Activated naive CD8-positive, alpha-beta T cell treated with anti-CD3 and anti-CD28 coated beads, Interleukin-2, amount 50 U/mL, for 24 hours (primary cell): ENCODE data around the gene SERPINB10.

Experiments used
- ATAC-seq: fragments of 150-1000 bp; cut with Tn5 transposase; one replicate; pipeline ENCODE4 v1.10.0; 2021
- DNase-seq: peaks from one replicate; pipeline ENCODE4 v3.0.0; 2021
- H3K27ac Mint-ChIP-seq: one replicate; pipeline ENCODE4 v1.8.0; 2021; ENCODE audit warnings: mild to moderate bottlenecking, mixed read lengths
- H3K27me3 Mint-ChIP-seq: one replicate; pipeline ENCODE4 v1.8.0; 2021; ENCODE audit warnings: mixed read lengths
- H3K36me3 Mint-ChIP-seq: one replicate; pipeline ENCODE4 v1.8.0; 2021; ENCODE audit warnings: low read depth, mixed read lengths
- H3K4me1 Mint-ChIP-seq: one replicate; pipeline ENCODE4 v1.8.0; 2021; ENCODE audit warnings: mixed read lengths
- H3K4me3 Mint-ChIP-seq: one replicate; pipeline ENCODE4 v1.8.0; 2021; ENCODE audit warnings: mild to moderate bottlenecking, moderate library complexity, mixed read lengths
- H3K9me3 Mint-ChIP-seq: one replicate; pipeline ENCODE4 v1.8.0; 2021; ENCODE audit warnings: mixed read lengths

SERPINB10 gene

DNA sequence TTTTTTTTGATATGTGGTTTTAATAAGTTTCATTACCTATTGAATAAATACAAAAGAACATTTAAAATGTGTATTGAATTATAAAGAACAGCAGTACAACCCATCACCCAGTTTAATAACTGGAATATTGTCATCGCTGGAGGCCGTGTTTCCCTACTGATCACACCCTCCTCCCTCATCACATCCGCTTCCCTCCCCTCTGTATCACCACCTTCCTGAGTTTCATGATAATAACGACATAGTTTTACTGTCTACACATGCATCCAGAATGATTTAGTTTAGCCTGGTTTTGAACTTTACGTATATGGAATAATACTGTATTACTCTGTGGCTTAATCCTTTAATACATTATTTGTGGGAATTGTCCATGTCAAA is 64.2 kb downstream of the SERPINB10 start:
- Mint-ChIP-seq H3K4me1 (peaks cover 54% of the 10 kb centered on the region), H3K27ac (peak overlapping the region; percentile 61), H3K27me3 (no peaks in the 10 kb centered on the region)

DNA sequence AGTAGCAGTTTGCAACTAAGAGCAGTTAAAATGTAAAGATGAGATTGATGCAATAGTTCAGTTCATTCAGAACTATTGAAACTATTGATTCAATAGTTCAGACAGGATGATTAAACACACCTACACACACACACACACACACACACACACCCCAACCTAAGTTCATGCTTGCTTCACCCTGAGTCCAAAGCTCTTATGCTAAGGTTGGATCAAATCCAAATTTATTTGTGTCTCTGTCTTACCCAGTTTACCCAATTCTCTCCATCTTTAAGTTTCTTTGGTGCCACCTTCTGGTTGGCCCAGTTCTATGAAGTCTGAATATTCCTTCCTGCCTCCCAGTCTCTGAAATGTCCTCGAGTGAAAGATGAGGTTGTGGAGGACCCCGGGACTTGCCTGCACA is 67.2 kb downstream of the SERPINB10 start:
- H3K27ac Mint-ChIP-seq: no peak overlapping the region
- H3K4me1 Mint-ChIP-seq: peaks cover 49% of the 10 kb centered on the region
- peaks cover 6% of the 10 kb centered on the region for H3K36me3 Mint-ChIP-seq
- DNase-seq (no peak), ATAC-seq (no peak)
- H3K9me3 Mint-ChIP-seq: no peaks in the 10 kb centered on the region
- H3K4me3 Mint-ChIP-seq: no peak overlapping the region
- no peaks in the 10 kb centered on the region for H3K27me3 Mint-ChIP-seq

More for the DNA sequence above, 64.2 kb downstream of the SERPINB10 start:
- Mint-ChIP-seq H3K4me3 (peak overlapping the region; percentile 35), H3K9me3 (no peaks in the 10 kb centered on the region), H3K36me3 (peaks cover 3% of the 10 kb centered on the region)
- DNase-seq (no peak), ATAC-seq (no peak)

DNA sequence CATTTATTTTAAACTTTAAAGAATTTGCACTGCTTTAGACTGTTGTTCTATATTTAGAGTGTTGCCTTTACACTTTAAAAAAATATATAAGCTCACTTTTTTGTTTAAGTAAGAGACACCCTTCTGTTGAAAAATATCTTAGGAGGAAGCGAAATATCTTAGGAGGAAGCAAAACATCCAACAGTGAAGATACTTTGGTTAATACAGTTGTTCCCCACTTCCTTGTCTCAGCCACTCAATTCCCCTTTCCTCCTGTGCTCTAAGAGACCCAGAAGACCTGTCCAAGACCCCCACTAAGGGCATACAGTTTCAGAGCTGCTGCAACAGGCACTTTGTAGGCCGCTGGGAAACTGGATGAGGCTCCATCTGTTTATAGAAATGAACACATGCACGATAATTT is 67.9 kb downstream of the SERPINB10 start:
- no peaks in the 10 kb centered on the region for H3K9me3 Mint-ChIP-seq
- H3K4me1 Mint-ChIP-seq: peaks cover 48% of the 10 kb centered on the region
- no peak for ATAC-seq
- H3K4me3 Mint-ChIP-seq: no peak overlapping the region
- DNase-seq: no peak
- no peak overlapping the region for H3K27ac Mint-ChIP-seq
- H3K36me3 Mint-ChIP-seq: peaks cover 9% of the 10 kb centered on the region
- H3K27me3 Mint-ChIP-seq: no peaks in the 10 kb centered on the region

DNA sequence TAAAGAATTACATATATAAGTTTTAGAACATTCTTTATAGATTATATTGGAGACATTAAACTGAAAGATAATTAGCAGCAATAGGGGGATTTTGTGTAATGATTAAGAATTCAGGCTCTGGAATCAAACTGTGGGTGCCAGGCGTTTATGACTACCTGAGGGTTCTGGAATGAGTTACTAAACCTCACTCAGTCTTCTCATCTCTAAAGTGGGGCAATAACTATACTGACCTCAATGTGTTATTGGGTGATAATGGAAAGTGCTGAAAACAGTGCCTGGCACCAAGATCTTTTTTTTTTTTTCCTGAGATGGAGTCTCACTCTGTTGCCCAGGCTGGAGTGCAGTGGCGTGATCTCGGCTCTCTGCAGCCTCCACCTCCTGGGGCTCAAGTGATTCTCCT is 69.3 kb downstream of the SERPINB10 start:
- Mint-ChIP-seq H3K36me3 (peaks cover 19% of the 10 kb centered on the region), H3K4me1 (peaks cover 34% of the 10 kb centered on the region), H3K9me3 (no peaks in the 10 kb centered on the region), H3K4me3 (no peak overlapping the region), H3K27ac (no peak overlapping the region), H3K27me3 (no peaks in the 10 kb centered on the region)
- ATAC-seq (peak; percentile 30), DNase-seq (no peak)

DNA sequence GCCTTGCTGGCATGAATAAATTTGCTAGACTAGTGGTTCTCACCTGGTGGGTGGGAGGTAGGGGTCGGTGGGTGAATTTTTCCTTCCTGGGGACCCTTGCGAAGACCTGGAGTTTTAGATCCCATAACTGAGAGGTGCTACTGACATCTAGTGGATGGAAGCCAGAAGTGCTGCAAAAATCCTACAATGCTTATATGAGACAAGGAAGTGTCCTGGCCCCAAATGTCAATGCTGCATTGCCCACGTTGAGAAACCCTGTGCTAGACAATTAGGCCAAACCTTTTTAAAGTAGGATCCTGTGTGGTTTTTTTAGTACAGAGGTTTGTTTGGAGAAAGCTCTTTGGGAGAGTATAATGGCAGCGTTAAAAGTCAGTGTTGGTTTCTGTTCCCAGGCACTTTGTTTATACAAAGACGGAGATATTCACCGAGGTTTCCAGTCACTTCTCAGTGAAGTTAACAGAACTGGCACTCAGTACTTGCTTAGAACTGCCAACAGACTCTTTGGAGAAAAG is 71.7 kb downstream of the SERPINB10 start:
- H3K36me3 Mint-ChIP-seq: peaks cover 26% of the 10 kb centered on the region
- H3K9me3 Mint-ChIP-seq: no peaks in the 10 kb centered on the region
- peak; percentile 28 for DNase-seq
- H3K27me3 Mint-ChIP-seq: no peaks in the 10 kb centered on the region
- peak; percentile 33 for ATAC-seq
- no peak overlapping the region for H3K4me3 Mint-ChIP-seq
- no peak overlapping the region for H3K27ac Mint-ChIP-seq
- H3K4me1 Mint-ChIP-seq: peaks cover 18% of the 10 kb centered on the region

DNA sequence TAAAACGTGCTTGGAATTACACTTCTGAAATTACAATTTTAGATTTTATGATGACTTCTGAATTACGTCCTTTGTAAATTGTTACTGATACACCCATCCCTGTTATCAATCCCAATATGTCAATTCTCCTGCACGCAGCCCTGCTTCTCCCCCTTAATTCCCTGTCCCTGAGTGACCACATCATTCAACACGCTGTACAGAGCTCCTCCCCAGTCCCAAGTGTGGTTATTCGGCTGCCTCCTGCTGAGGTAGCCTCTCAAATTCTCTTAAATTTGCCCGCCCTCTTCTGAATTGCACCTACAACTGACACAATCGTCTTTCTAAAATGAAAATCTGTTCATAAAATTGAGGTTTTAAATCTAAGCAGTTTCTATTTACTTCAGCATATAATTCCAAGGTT is 72.3 kb downstream of the SERPINB10 start:
- no peaks in the 10 kb centered on the region for H3K27me3 Mint-ChIP-seq
- H3K4me1 Mint-ChIP-seq: peaks cover 13% of the 10 kb centered on the region
- peaks cover 29% of the 10 kb centered on the region for H3K36me3 Mint-ChIP-seq
- no peak overlapping the region for H3K27ac Mint-ChIP-seq
- H3K9me3 Mint-ChIP-seq: no peaks in the 10 kb centered on the region
- ATAC-seq: no peak
- H3K4me3 Mint-ChIP-seq: no peak overlapping the region
- DNase-seq: no peak

DNA sequence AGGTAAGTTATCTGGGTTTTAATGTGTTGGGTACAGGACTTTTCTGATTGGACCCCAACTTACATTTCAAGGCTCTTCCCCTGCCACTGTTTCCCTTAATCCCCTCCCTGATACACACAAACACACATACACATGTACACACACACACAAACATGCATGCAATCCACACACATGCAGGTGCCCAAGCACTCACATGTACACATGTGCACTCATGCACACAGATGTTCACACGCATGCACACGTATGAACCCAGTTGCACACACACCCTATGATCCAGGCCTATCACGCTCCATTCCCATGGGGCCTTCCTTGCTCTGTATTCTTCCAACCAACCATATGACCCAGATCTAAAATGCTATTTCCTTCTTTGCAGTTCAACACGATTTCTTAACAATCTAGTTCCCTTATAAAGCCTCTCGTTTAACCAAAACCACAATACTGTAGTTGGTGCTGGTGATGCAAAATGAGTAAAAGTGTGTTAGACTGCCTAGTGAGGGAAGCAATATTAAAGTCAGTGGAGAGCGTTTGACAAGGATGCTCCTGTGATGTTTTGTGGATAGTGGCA is 73.2 kb downstream of the SERPINB10 start:
- H3K4me1 Mint-ChIP-seq: peaks cover 10% of the 10 kb centered on the region
- no peak for ATAC-seq
- H3K36me3 Mint-ChIP-seq: peaks cover 29% of the 10 kb centered on the region
- no peaks in the 10 kb centered on the region for H3K27me3 Mint-ChIP-seq
- DNase-seq: no peak
- H3K4me3 Mint-ChIP-seq: no peak overlapping the region
- no peak overlapping the region for H3K27ac Mint-ChIP-seq
- H3K9me3 Mint-ChIP-seq: no peaks in the 10 kb centered on the region

DNA sequence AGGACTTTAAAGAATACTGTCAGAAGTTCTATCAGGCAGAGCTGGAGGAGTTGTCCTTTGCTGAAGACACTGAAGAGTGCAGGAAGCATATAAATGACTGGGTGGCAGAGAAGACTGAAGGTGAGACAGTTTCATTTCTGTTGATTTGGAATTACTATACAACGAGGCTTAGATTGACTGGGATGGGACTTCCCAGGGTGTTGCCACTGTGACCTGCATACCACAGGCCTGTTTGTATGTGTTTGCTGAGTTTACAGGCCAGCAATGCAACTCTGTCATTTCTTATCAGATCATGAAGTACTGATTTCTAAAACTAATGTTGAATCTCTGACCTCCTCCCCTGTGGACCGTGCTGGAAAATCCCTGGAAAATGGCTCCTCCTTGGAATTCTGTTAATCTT is 74.0 kb downstream of the SERPINB10 start:
- H3K27me3 Mint-ChIP-seq: no peaks in the 10 kb centered on the region
- no peak overlapping the region for H3K27ac Mint-ChIP-seq
- peaks cover 34% of the 10 kb centered on the region for H3K36me3 Mint-ChIP-seq
- H3K4me3 Mint-ChIP-seq: no peak overlapping the region
- peaks cover 10% of the 10 kb centered on the region for H3K4me1 Mint-ChIP-seq
- DNase-seq: no peak
- H3K9me3 Mint-ChIP-seq: no peaks in the 10 kb centered on the region
- no peak for ATAC-seq

DNA sequence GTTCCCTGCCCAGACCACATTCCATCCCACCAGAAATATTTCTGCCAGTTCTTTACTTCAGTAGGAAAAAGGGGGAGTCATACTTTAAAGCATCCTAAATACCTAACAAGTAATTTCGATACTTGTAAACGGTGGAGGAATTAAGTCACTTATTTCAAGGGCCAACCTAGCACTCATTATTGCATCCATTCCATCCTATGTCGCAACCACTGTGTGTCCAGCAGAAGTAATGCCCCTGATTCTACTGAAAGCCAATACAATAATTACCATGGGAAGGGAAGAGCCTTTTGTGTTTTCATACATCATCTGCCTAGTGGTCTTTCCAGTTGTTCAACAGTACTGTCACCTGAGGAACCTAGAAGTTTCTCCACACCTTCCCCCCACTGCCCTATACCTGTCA is 74.6 kb downstream of the SERPINB10 start:
- Mint-ChIP-seq H3K4me3 (no peak overlapping the region), H3K4me1 (peaks cover 8% of the 10 kb centered on the region), H3K9me3 (no peaks in the 10 kb centered on the region), H3K36me3 (peaks cover 34% of the 10 kb centered on the region), H3K27ac (no peak overlapping the region), H3K27me3 (no peaks in the 10 kb centered on the region)
- DNase-seq (no peak), ATAC-seq (no peak)
